ENCODE measurements around the gene LY86. TPM values are rescaled to one million over a fixed set of nuclear protein-coding genes. Genes with fewer than 3 reads are reported as not detected.

The LY86 gene
- total RNA-seq, 4 donors from 2014 or later, result 1.7 TPM; not detected in 3

- Histone ChIP-seq H3K36me3 (no peaks in the 10 kb centered on the region), H3K27ac (no peak overlapping the region), H3K4me3 (no peak overlapping the region), H3K9me3 (no peaks in the 10 kb centered on the region), H3K27me3 (no peaks in the 10 kb centered on the region), H3K4me1 (peaks cover 29% of the 10 kb centered on the region)
- no peak for TF ChIP-seq POLR2A (IDR thresholded peaks at IDR 0.05)
- no peak for TF ChIP-seq EP300 (IDR thresholded peaks at IDR 0.05)
- TF ChIP-seq CTCF (IDR thresholded peaks at IDR 0.05), result no peak
- TF ChIP-seq POLR2AphosphoS5 (IDR thresholded peaks at IDR 0.05), result no peak
- 65% methylated on average over 7 of the region's 7 CpGs for WGBS
- no peak for DNase-seq (ENCODE audit: low spot score in 2 of 2)
These were observed 71.2 kb downstream of the LY86 start for GRCh38 chr6:6659600-6660327.

- no peak overlapping the region for H3K27ac ChIP-seq
- no peaks in the 10 kb centered on the region for H3K9me3 ChIP-seq
- 85% methylated on average over 9 of the region's 9 CpGs for WGBS
These were observed 72.0 kb downstream of the LY86 start for GRCh38 chr6:6660339-6661045.

GRCh38 chr6:6661191-6661590, 72.7 kb downstream of the LY86 start:
- no peak overlapping the region for H3K4me3 ChIP-seq
- no peaks in the 10 kb centered on the region for H3K27me3 ChIP-seq
- H3K9me3 ChIP-seq, result no peaks in the 10 kb centered on the region
- DNase-seq (ENCODE audit: low spot score in 2 of 2), result no peak
- TF ChIP-seq POLR2A (IDR thresholded peaks at IDR 0.05) (no peak), CTCF (IDR thresholded peaks at IDR 0.05) (no peak), POLR2AphosphoS5 (IDR thresholded peaks at IDR 0.05) (no peak), EP300 (IDR thresholded peaks at IDR 0.05) (no peak)
- peaks cover 24% of the 10 kb centered on the region for H3K4me1 ChIP-seq
- no peaks in the 10 kb centered on the region for H3K36me3 ChIP-seq
- H3K27ac ChIP-seq, result no peak overlapping the region
- 90% methylated on average over 9 of the region's 9 CpGs for WGBS

More at GRCh38 chr6:6660339-6661045, 72.0 kb downstream of the LY86 start:
- Histone ChIP-seq H3K36me3 (no peaks in the 10 kb centered on the region), H3K27me3 (no peaks in the 10 kb centered on the region), H3K4me3 (no peak overlapping the region), H3K4me1 (peaks cover 25% of the 10 kb centered on the region)
- no peak for TF ChIP-seq EP300 (IDR thresholded peaks at IDR 0.05)
- no peak for TF ChIP-seq POLR2AphosphoS5 (IDR thresholded peaks at IDR 0.05)
- TF ChIP-seq CTCF (IDR thresholded peaks at IDR 0.05), result no peak
- no peak for TF ChIP-seq POLR2A (IDR thresholded peaks at IDR 0.05)
- no peak for DNase-seq (ENCODE audit: low spot score in 2 of 2)

GRCh38 chr6:6661684-6662083, 73.2 kb downstream of the LY86 start:
- WGBS, result 3% methylated on average over 3 of the region's 3 CpGs
- Histone ChIP-seq H3K4me1 (peaks cover 24% of the 10 kb centered on the region), H3K27ac (peak overlapping the region; percentile 53), H3K4me3 (no peak overlapping the region), H3K36me3 (no peaks in the 10 kb centered on the region), H3K27me3 (no peaks in the 10 kb centered on the region), H3K9me3 (no peaks in the 10 kb centered on the region)
- no peak for DNase-seq (ENCODE audit: low spot score in 2 of 2)
- peak in 1 of 3 donors; percentile 46 for TF ChIP-seq POLR2AphosphoS5 (IDR thresholded peaks at IDR 0.05)
- TF ChIP-seq EP300 (IDR thresholded peaks at IDR 0.05), result no peak

GRCh38 chr6:6663421-6664135, 75.1 kb downstream of the LY86 start:
- Histone ChIP-seq H3K4me1 (peaks cover 24% of the 10 kb centered on the region), H3K9me3 (no peaks in the 10 kb centered on the region), H3K27me3 (no peaks in the 10 kb centered on the region), H3K36me3 (no peaks in the 10 kb centered on the region), H3K27ac (no peak overlapping the region), H3K4me3 (no peak overlapping the region)
- no peak for DNase-seq (ENCODE audit: low spot score in 2 of 2)
- WGBS, result 90% methylated on average over 10 of the region's 10 CpGs
- TF ChIP-seq POLR2A (IDR thresholded peaks at IDR 0.05) (no peak), EP300 (IDR thresholded peaks at IDR 0.05) (no peak), CTCF (IDR thresholded peaks at IDR 0.05) (no peak), POLR2AphosphoS5 (IDR thresholded peaks at IDR 0.05) (no peak)
